GM19397 (cell line): ENCODE measurements around the gene RGS11.
"Not testable (repeated sequence)": the region's sequence is repeated elsewhere in the genome, so short reads cannot be mapped to it uniquely, and the experiment has no call there.

Source experiments
- ATAC-seq: cut with Tn5 transposase; IDR thresholded peaks from one replicate; pipeline ENCODE4 v1.9.1; 2021; ENCODE audit warnings: mild to moderate bottlenecking, moderate library complexity; ENCODE audit not compliant: unreplicated experiment

The RGS11 gene

GRCh38 chr16:264440-264951 is 11.2 kb downstream of the RGS11 start:
- ATAC-seq, result no peak

- no peak for ATAC-seq
Observed at GRCh38 chr16:263944-264343, 11.8 kb downstream of the RGS11 start.

GRCh38 chr16:263182-263774 is 12.5 kb downstream of the RGS11 start:
- no peak for ATAC-seq

GRCh38 chr16:262121-262745 is 13.5 kb downstream of the RGS11 start:
- no peak for ATAC-seq

- ATAC-seq, result no peak
Observed at GRCh38 chr16:261031-261691, 14.6 kb downstream of the RGS11 start.

GRCh38 chr16:260326-260725 is 15.4 kb downstream of the RGS11 start:
- no peak for ATAC-seq

- no peak for ATAC-seq
Observed at GRCh38 chr16:259814-260253, 15.9 kb downstream of the RGS11 start.

GRCh38 chr16:259226-259625 is 16.5 kb downstream of the RGS11 start:
- ATAC-seq, result no peak

GRCh38 chr16:258091-258490 is 17.7 kb downstream of the RGS11 start:
- ATAC-seq, result not testable (repeated sequence)

- no peak for ATAC-seq
Observed at GRCh38 chr16:255183-255582, 20.6 kb downstream of the RGS11 start.

- no peak for ATAC-seq
Observed at GRCh38 chr16:254461-254860, 21.3 kb downstream of the RGS11 start.

GRCh38 chr16:253833-254232 is 21.9 kb downstream of the RGS11 start:
- no peak for ATAC-seq

GRCh38 chr16:252366-253337 is 23.1 kb downstream of the RGS11 start:
- ATAC-seq, result no peak

GRCh38 chr16:249431-249830 is 26.3 kb downstream of the RGS11 start:
- ATAC-seq, result no peak

- ATAC-seq, result no peak
Observed at GRCh38 chr16:247027-247426, 28.7 kb downstream of the RGS11 start.

- ATAC-seq, result no peak
Observed at GRCh38 chr16:245105-245504, 30.6 kb downstream of the RGS11 start.

- ATAC-seq, result no peak
Observed at GRCh38 chr16:243348-243747, 32.4 kb downstream of the RGS11 start.

GRCh38 chr16:242281-242680 is 33.5 kb downstream of the RGS11 start:
- no peak for ATAC-seq

- no peak for ATAC-seq
Observed at GRCh38 chr16:240559-240958, 35.2 kb downstream of the RGS11 start.

- ATAC-seq, result no peak
Observed at GRCh38 chr16:239948-240277, 35.8 kb downstream of the RGS11 start.
